HG02571 (cell line): Measurements from ENCODE around the gene FUT7.
"Not testable (repeated sequence)": the region's sequence is repeated elsewhere in the genome, so short reads cannot be mapped to it uniquely, and the experiment has no call there.

Experiments used
- ATAC-seq: cut with Tn5 transposase; IDR thresholded peaks from one replicate; pipeline ENCODE4 v1.9.1; 2021; ENCODE audit warnings: mild to moderate bottlenecking, moderate library complexity; ENCODE audit not compliant: unreplicated experiment

FUT7 gene

GRCh38 chr9:137066096-137066861 is 34.4 kb upstream of the FUT7 start:
- no peak for ATAC-seq

- no peak for ATAC-seq
These were observed 33.6 kb upstream of the FUT7 start for GRCh38 chr9:137065336-137065967.

GRCh38 chr9:137064880-137065164 is 32.9 kb upstream of the FUT7 start:
- ATAC-seq, result no peak

GRCh38 chr9:137064027-137064879 is 32.4 kb upstream of the FUT7 start:
- ATAC-seq, result no peak

GRCh38 chr9:137063311-137064026 is 31.6 kb upstream of the FUT7 start:
- no peak for ATAC-seq

- ATAC-seq, result not testable (repeated sequence)
These were observed 30.9 kb upstream of the FUT7 start for GRCh38 chr9:137062798-137063197.

- no peak for ATAC-seq
These were observed 30.5 kb upstream of the FUT7 start for GRCh38 chr9:137062384-137062783.

GRCh38 chr9:137058521-137059234 is 26.8 kb upstream of the FUT7 start:
- no peak for ATAC-seq

- no peak for ATAC-seq
These were observed 25.7 kb upstream of the FUT7 start for GRCh38 chr9:137057545-137057944.

GRCh38 chr9:137056739-137057415 is 25.0 kb upstream of the FUT7 start:
- no peak for ATAC-seq

GRCh38 chr9:137055385-137056364 is 23.8 kb upstream of the FUT7 start:
- no peak for ATAC-seq

- ATAC-seq, result no peak
These were observed 23.1 kb upstream of the FUT7 start for GRCh38 chr9:137054932-137055384.

GRCh38 chr9:137053944-137054931 is 22.4 kb upstream of the FUT7 start, which contains the start of gene ENTPD2:
ENTPD2 (minus strand) TSS chr9:137054061; CDS start chr9:137053997, 64 bp downstream.
- no peak for ATAC-seq

GRCh38 chr9:137052998-137053943 is 21.4 kb upstream of the FUT7 start:
- no peak for ATAC-seq

GRCh38 chr9:137052293-137052692 is 20.4 kb upstream of the FUT7 start:
- no peak for ATAC-seq

- no peak for ATAC-seq
These were observed 19.3 kb upstream of the FUT7 start for GRCh38 chr9:137051145-137051724.
